Measurements from ENCODE around the gene OLFML3.

Gene OLFML3

DNA sequence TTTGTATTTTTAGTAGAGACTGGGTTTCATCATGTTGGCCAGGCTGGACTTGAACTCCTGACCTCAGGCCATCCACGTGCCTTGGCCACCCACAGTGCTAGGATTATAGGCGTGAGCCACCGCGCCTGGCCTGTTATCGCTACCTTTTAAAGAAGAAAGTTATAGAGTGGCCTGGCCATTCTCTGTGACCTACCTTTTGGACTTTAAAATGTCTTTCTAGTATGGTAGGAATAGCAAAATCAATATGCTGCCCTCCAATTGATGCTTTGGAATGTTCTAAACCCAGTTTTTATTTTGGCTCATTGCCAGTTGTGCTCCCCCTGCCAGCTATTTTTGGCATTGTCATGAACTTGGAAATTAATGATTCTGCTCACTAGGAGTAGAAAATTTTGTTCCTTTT lies 30.3 kb upstream of the OLFML3 start:
- peak; percentile 29 for DNase-seq

DNA sequence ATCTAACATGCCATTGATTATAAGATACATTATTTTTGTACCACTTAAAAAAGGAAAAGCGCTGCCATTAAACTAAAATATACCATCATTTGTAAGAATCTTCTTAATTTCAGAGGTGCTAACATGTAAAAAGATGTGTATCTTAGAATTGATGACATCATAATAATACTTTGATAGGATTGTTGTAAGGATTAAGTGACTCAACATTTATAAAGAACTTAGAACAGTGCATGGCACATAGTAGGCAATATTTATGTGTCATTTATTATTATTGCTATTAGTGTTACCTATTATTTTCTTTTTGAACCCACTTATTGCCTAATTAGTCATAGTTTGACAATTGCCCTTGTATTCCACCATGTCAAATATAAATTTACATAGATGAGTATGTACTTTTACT lies 28.4 kb upstream of the OLFML3 start:
- DNase-seq: no peak

DNA sequence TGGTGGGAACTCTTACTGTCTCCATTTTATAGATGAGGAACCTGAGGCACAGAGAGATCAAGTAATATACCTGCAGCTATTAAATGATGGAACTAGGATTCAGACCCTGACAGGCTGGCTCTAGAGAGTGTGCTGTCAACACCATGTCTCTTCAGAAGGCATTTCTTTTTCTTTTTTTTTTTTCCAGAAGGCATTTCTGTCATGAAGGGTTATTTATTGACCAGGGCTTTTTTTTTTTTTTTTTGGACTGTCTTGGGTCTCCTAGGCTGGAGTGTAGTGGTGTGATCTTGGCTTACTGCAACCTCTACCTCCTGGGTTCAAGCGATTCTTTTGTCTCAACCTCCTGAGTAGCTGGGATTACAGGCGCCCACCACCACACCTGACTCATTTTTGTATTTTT lies 27.6 kb upstream of the OLFML3 start:
- no peak for DNase-seq

DNA sequence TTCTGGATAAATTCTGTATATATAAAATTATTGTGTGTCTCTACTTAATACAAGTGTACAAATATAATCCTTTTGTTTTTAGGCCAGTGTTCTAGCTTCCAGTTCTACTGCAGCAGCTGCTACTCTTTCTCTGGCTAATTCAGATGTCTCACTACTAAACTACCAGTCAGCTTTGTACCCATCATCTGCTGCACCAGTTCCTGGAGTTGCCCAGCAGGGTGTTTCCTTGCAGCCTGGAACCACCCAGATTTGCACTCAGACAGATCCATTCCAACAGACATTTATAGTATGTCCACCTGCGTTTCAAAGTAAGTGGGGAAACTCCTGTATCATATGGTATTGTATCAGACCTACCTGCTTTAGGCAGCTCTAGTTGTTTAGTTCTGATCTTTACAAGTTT lies 21.3 kb upstream of the OLFML3 start:
- no peak for DNase-seq

DNA sequence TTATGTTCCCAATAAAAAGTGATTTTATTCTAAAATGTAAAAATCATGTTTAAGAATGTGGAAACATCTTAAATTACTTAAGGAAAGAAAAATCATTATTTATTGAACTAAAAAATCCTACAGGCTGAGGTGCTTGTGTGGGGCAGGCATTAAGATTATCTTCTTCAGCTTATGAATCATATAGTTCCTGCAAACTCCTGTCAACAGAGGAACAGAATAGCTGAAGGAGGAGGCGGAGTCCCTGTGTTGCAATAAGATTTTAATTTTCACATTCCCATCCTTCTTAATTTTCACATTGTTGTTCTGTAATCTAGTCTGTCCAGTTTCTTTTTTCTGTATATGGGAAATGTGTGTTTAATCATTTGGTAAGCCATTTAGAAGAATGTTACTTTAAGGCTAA lies 20.6 kb upstream of the OLFML3 start:
- no peak for DNase-seq

DNA sequence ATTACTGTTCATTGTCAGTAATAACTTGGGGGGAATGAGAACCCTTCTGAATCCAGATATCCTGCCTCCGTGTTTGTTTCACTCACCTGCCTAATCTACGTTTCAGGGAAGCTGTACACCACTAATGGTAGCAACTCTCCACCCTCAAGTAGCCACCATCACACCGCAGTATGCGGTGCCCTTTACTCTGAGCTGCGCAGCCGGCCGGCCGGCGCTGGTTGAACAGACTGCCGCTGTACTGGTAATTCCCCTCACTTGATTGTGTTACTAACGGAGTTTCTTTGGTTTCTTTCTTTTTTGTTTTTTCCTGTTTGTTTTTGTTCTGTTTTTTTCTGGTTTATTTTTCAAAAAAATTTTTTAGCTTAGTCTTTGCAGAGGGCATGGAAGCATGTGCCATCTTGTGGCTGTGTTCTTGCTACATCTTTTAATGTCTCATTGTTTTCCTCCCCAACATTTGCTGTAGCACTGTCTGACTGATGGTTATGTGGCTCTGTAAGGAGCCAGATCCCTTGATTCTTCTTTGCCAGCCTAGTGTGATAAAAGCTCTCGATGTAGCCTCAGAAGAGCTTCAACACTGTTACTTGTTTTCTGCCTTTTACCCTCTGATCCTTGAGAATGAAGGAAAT lies 15.9 kb upstream of the OLFML3 start:
- DNase-seq: no peak

DNA sequence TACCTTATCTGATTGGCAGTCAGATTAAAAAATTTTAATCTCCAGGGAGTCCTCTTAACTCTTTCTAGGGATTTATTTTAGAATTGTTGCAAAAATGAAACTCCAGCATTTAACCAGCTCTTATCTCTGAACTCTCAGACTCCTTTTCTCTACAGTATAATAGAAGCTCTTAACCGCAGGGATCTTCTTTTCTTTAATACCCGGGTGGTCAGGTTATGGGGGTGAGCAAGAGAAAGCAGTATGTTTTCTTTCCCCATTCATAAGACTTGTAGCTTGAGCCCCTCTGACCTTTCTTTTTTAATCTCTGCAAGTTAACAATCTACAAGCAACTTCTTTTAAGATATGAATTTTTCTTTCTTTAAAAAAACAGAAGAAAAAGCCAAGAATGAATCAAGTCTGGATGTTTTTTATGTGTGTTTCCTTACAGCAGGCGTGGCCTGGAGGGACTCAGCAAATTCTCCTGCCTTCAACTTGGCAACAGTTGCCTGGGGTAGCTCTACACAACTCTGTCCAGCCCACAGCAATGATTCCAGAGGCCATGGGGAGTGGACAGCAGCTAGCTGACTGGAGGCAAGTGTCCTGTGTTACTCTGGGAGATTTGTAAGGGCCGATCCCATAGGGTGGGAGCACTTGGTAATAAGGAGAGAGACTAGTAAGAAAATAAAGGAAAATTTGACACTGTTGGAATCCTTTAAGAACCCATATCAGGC lies 13.4 kb upstream of the OLFML3 start:
- DNase-seq: no peak

DNA sequence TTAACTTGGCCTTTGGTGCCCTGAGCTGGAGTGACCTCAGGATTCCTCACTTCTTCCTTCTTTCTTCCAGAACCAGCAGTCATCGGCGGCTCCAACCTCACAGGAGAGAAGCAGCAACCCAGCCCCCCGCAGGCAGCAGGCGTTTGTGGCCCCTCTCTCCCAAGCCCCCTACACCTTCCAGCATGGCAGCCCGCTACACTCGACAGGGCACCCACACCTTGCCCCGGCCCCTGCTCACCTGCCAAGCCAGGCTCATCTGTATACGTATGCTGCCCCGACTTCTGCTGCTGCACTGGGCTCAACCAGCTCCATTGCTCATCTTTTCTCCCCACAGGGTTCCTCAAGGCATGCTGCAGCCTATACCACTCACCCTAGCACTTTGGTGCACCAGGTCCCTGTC lies 6.3 kb upstream of the OLFML3 start:
- no peak for DNase-seq

DNA sequence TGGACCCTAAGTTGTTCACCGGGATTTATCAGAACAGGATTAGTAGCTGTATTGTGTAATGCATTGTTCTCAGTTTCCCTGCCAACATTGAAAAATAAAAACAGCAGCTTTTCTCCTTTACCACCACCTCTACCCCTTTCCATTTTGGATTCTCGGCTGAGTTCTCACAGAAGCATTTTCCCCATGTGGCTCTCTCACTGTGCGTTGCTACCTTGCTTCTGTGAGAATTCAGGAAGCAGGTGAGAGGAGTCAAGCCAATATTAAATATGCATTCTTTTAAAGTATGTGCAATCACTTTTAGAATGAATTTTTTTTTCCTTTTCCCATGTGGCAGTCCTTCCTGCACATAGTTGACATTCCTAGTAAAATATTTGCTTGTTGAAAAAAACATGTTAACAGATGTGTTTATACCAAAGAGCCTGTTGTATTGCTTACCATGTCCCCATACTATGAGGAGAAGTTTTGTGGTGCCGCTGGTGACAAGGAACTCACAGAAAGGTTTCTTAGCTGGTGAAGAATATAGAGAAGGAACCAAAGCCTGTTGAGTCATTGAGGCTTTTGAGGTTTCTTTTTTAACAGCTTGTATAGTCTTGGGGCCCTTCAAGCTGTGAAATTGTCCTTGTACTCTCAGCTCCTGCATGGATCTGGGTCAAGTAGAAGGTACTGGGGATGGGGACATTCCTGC lies 3.9 kb upstream of the OLFML3 start:
- DNase-seq: peak; percentile 62

DNA sequence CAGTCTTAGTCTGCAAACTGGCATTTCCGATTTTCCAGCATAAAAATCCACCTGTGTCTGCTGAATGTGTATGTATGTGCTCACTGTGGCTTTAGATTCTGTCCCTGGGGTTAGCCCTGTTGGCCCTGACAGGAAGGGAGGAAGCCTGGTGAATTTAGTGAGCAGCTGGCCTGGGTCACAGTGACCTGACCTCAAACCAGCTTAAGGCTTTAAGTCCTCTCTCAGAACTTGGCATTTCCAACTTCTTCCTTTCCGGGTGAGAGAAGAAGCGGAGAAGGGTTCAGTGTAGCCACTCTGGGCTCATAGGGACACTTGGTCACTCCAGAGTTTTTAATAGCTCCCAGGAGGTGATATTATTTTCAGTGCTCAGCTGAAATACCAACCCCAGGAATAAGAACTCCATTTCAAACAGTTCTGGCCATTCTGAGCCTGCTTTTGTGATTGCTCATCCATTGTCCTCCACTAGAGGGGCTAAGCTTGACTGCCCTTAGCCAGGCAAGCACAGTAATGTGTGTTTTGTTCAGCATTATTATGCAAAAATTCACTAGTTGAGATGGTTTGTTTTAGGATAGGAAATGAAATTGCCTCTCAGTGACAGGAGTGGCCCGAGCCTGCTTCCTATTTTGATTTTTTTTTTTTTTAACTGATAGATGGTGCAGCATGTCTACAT lies 2.5 kb upstream of the OLFML3 start:
- peak; percentile 61 for DNase-seq

DNA sequence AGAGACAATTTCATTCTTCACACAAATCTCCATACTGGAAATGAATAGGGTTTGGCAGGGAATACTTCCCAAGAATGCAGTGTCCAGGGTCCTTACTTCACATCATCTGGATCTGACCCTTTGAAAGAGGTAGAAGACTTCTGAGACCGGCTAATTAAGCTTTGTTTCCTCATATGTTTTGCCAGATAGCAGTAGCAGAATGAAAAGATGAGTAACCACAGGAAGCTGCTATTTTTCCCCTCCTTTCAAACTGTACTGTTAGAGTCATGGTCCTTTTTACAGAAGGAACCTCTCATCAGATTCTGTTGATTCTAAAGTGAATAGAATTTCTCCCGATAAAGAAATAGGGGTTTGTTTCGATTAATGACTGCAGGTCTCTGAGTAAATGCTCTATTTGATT lies 1.4 kb upstream of the OLFML3 start:
- no peak for DNase-seq

DNA sequence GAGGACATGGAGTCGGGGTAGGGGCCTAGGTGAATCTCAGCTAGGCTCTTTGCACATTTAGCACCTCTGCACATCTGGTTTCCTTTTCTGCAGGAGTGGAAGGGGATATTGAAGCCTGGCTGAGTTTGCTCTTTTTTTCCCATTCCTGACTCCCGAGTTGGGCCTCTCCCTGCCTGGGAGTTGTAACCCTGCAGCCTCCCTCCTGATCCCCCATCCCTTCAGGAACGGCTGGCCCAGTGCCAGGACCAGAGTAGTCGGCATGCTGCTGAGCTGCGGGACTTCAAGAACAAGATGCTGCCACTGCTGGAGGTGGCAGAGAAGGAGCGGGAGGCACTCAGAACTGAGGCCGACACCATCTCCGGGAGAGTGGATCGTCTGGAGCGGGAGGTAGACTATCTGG lies 836 bp downstream of the OLFML3 start:
- peak; percentile 78 for DNase-seq

DNA sequence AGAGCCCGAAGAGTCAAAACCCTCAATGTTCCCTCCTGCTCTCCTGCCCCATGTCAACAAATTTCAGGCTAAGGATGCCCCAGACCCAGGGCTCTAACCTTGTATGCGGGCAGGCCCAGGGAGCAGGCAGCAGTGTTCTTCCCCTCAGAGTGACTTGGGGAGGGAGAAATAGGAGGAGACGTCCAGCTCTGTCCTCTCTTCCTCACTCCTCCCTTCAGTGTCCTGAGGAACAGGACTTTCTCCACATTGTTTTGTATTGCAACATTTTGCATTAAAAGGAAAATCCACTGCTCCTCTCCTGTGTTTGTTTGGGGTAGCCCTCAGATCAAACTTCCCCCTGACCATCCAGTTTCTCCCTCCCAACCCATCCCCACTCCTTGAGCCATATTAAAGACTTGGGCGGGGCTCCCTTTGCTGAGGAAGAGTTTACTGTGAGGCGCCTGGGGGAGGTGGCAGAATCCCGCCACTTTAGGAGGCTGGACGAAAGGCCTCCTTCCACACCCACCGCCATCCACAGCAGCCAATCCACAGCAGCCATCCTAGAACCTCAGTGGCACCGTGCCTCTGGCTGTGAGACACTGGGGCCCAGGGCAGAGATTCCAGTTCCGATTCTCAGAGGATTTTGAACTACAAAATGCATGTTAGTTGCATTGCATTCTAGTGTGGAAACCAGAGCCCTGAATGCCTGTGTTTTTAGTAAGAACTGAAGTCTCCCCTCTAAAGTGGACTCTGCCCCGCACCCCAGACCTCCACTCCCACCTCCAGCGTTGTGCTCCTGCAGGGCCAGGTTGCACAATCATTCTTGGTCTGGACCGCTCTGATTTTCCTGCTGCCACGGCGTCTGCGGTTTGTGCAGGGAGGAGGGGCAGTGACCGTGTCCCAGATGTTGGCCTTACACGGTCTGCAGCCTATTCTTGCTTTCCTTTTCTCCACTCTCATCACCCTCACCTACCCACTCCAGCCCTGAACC lies 3.0 kb downstream of the OLFML3 start:
- DNase-seq: peak; percentile 90

DNA sequence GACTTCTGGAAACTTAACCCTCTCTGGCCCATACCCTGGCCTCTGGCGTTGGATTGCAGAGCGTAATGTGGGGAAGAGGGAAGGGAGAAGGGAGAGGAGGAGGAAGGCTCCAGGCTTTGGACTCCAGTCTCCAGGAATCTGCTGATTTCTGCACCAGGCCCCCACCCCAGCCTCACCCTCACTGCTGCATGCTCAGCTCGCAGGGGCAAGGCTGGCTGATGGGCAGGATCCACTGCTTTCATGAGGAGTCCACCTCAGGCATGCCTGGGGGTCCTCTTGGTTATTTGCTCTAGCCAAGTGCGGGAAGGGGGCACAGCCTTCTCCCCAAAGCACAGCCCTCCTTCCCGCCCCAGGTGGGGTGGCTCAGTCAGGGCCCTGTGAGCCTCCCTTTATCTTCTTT lies 3.7 kb downstream of the OLFML3 start:
- DNase-seq: no peak

DNA sequence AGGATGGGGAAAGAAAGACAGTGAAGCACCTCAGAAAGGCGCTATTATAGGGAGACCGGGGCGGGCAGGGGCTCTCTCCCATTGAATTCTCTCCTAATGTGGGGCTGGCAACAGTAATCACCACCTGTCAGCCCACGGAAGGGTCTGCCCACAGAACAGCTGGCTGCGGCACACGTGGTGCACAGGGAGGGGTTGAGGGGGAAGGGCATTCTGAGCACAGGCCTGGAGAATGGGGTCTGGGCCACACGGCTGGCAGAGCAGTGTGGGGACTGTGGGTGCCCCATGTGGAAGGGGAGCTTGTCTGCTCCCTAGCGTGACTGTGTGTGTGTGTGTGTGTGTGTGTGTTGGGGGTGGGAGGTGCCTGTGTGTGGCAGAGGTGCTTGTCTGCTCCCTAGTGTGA lies 4.1 kb downstream of the OLFML3 start:
- no peak for DNase-seq

DNA sequence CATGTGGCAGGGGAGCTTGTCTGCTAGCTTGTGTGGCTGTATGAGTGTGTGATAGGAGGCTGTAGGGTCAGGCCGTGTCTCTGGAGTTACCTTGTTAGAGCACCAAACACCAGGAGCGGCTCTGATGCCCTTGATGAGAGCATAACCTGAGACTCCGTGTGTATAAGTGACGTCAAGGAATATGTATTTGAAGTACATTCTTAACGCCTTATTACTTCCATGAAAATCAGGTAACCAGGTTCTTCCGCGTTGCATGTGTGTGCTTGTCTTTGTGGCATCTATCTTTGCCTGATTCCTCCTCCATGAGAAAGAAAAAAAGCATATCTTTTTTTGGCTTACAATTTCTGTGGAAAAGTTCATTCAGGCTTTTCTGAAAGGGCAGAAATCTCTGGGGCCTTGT lies 4.6 kb downstream of the OLFML3 start:
- DNase-seq: no peak

DNA sequence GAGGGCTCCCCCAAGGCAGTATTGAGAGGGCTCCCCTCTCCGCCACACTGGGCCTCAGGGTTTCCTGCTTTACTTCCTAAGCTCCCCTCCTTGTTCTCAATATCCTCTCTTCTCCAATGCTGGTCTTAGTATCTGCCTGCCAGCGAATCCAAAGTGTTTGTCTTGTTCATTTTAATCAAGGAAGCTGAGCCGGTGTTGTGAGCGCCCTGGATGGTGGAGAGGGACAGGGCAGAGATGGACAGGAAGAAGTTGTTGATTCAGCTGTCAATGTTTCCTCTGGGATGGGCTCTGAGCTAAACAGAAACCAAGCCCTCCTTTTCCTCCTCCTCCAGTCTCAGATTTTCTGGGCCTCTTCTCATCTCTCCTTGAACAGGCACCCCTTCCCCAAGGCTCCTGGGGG lies 5.4 kb downstream of the OLFML3 start:
- DNase-seq: no peak

DNA sequence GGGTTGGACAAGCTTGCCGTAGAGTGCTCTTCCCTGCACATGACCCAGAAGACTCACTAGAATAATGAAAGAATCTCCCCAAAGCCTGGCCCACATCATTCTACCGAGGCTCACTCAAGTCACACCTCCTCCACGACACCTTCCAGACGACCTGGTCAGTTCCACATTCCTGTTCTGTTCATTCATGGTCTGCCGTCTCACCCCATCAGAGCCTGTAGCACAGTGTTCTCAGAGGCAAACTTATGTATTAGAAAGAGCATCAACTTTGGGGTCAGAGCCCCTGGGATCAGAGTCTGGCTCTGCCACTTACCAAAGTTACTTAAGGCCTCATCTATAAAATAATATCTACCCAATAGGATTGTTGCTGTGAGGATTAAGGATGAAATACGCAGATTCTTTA lies 7.5 kb downstream of the OLFML3 start:
- DNase-seq: no peak

DNA sequence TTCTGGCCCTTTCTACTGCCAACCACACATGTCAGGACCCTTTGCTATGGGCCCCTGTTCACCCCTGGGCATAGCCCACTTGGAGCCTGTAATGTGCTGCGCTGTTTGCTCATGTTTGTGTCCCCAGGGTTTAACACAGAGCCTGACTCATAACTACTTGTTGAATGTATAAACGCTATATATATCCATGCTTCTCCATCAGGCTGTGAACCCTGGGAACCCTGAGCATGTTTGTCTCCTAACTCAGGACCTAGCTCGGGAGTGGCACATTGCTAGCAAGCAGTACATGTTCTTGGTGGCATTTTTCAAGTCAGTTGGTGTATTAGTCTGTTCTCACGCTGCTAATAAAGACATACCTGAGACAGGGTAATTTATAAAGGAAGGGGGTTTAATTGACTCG lies 8.0 kb downstream of the OLFML3 start:
- DNase-seq: no peak

DNA sequence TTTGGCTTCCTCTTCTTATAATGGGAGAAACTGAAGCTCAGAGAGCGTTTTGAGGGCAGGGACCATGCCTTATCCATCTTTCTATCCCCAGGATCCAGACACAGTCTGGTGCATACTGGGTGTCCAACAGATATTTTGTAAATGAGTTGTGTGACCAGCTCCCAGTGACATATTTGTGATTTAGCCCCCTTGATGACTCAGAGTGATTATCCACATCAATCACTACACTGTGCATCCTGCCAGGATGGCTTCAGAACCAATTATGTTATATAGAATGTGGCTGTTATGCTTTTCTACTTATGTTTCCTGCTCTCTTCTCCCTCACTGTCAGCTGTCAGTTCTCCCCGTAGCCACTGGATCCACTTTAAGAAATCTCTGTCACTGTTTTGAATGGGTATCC lies 11.3 kb downstream of the OLFML3 start:
- DNase-seq: no peak

DNA sequence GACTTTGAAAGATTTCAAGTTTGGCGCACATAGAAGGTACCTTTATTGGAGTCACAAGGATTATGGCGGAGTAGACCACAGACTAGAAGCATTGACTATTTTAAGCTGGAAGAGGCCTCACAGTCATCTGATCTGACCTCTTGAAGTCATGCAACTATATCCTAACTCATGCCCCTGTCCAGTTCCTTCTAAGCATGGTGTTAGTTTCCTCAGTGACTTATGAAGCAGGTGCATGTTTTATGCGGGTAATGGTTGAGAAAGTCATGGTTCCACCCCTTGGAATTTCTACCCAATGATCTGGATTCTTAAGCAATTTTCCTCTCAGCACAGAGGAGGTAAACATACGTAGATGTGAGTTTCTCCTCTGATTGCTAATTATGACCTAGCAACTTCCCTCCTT lies 11.7 kb downstream of the OLFML3 start:
- DNase-seq: no peak

DNA sequence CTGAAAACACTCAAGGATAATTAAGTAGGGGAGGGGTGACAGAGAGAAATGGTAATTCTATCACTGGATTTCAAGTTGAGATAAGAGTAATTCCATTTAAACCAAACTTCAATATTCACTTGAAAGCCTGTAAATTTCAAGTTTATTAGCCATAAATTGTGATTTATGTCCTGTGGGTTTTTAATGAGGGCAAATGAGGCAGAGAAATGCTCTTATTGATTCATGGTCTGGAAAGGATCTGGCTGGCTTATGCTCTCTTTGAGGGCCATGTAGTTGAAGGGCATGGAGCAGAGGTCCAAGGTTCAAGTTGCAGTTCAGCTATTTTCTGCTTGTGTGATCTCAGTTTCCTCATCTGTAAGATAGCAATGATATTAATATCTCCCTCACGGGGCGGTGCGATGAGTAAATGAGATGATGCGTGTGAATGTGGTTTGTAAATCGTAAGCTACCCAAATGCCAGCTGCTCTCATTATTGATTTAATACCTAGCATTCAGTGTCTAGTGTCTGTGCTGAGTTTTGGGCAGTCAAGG lies 12.3 kb downstream of the OLFML3 start:
- DNase-seq: no peak

All from fibroblast of skin of scalp (primary cell).